ENCODE results near the gene SOBP.

Gene SOBP

DNA sequence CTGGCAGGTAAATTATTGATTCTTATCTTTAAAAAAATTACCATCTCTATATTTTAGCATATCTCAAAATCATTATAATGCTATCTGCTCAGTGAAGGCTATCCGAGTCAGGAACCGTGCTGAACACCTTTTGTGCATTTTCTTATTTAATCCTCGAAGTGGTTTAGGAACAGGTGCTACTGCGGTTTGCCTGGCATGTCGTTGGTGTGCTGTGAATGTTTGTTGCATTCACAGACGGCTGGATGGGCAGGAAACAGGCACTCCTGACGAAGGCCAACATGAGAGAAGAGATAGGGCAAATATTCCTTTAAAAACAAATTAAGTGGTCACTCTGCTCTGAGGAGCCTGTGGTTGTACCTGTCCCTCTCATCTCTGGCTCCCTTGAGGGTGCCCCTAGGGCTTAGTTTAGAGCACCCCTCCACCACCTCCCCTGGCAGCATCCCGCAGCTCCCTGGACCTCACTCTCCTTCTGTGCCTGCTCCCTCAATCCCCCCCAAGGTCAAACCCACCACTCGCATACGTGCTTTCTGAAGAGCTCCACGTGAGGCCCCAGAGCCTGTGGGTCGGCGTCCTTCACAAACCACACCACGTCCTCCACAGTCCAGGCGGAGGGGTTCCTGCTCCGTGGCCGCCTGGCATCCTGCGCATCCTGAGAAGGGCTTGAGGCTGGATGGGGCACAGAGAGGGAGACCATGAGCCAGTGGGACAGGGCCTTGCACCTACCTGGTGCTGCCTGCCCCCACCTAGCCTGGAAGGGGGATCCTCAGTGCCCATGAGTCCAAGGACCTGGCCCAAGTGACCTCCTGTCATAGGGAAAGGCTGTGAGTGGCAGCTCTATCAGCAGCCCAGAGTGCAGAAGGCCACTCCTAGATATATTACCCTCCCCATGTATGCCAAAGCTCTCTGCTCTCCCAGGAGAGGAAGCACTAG is 217.7 kb downstream of the SOBP start:
- in situ Hi-C loops (cut with MboI; ENCODE audit: low sequenced_read_pairs): no loop called here

DNA sequence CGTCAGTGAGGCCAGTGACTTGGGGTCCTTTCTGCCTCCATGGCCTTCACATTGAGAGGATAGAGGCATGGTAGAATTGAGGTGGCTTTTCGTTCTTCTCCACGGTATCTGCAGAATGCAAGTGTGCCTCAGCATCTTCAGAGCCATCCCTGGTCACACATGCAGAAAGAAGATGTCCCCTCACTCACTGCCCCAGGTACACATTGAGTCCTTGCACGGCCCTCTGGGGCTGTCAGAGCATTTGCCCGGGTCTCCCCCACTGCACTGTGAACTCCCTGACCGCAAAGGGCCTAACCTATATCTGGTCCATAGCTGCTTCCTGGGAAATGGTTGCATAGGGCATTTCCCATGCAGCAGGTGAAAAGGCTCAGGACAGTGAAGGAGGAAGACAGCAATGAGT is 218.5 kb downstream of the SOBP start:
- in situ Hi-C loops (cut with MboI; ENCODE audit: low sequenced_read_pairs): no loop called here

DNA sequence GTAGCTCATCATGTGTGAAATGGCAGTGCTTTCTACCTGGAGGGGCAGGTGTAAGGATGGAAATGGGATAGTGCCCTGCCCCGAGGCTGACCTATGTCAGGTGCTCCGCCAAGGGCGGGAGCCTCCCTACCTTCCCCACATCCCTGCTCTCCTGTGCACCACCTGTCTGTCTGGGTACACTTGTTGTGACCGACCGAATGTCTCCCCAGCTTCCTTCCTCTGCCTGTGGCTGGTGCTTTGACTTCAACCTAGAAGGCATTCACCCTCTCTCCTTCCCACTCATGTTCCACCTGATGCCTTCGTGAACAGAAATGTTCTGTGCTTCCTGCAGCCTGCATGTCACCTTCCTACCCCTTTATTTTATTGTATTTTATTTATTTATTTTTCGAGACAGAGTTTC is 219.4 kb downstream of the SOBP start:
- in situ Hi-C loops (cut with MboI; ENCODE audit: low sequenced_read_pairs): no loop called here

Measured in HL-60/S4 treated with phorbol 12-myristate 13-acetate at 8.2 ng/mL for 4 days and 3 days (cell line).